A549 treated with AZD9567 at 1 μM for 4 hours (cell line): Measurements from ENCODE around the gene TPD52L3. TPM values are rescaled to one million over a fixed set of nuclear protein-coding genes. Genes with fewer than 3 reads are reported as not detected.

Source experiments
- total RNA-seq: library from RNA; stranded (reverse); fragments of 200-300 nt; extraction: Qiagen RNA extraction; gene quantifications from 5 replicates; pipeline ENCODE4 v1.2.3, GENCODE V29; 2022; ENCODE audit not compliant: insufficient read depth

The TPD52L3 gene
- total RNA-seq, result not detected in 5 replicates

DNA sequence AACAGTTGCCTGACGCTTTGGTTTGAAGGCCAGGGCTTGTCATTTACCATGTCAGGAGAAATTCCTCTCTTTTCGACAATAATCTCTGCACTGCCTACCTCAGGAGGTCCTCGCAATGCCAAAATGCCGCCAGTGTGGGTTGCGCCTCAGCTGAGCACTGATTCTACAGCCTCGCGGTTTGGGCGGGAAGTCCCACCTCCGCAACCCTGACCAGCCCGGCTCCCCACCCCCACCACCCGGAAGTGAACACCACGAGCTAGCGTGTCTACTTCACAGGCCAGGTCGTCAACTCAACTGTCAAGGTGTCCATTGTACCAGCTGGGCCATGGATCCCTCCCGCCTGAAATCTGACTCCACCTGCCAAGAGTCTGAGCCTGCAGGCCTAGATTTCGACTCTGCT lies at the start of gene TPD52L3:
TSS of gene TPD52L3 (plus strand) at position 273 of the 400 bp plus-strand sequence. CDS start 221 bp downstream, outside the sequence.

Other genes starting within 250 kb of the TPD52L3 start
- 0.20 to 0.39 TPM (median 0.28 TPM) in 4 of 5 replicates, not detected in the other for gene IL33, start 112.6 kb upstream of the TPD52L3 start, total RNA-seq
- gene UHRF2, start 84.8 kb downstream of the TPD52L3 start, total RNA-seq, result 25.6 to 34.7 TPM (median 34.0 TPM) in 5 replicates